IMR-90 (cell line): ENCODE data around the gene ZNF280C. TPM values are rescaled to one million over a fixed set of nuclear protein-coding genes. Genes with fewer than 3 reads are reported as not detected.

Experiments
- ATAC-seq: fragments of 200-7000 bp; cut with Tn5 transposase; 2 replicates; pipeline ENCODE4 v1.9.1; 2020; ENCODE audit warnings: low read depth, mild to moderate bottlenecking, moderate library complexity
- BruUV-seq: library from RNA; stranded (reverse); fragments of 400-500 nt; replicated peaks from 2 replicates; lab custom pipeline; 2021; lab: Mats Ljungman, UMichigan
- CTCF ChIA-PET: fragments of 300-600 bp; formaldehyde crosslinking; extraction: SDS; loops from one replicate; lab custom pipeline; 2021; ENCODE audit warnings: antibody characterized with exemption; lab: Yijun Ruan, JAX
- POLR2A ChIA-PET: fragments of 300-600 bp; sonication (Branson Sonifier 250); formaldehyde crosslinking; loops from one replicate; lab custom pipeline; 2022; ENCODE audit warnings: antibody characterized with exemption; ENCODE audit not compliant: unreplicated experiment; lab: Charles Lee
- DNase-seq: peaks from one replicate; pipeline ENCODE4 v3.0.0; 2013
- H2AFZ ChIP-seq: replicated peaks from 2 replicates; pipeline ENCODE3; 2013; ENCODE audit warnings: low read length, mild to moderate bottlenecking; ENCODE audit not compliant: poor library complexity
- H2AK5ac ChIP-seq: 2 replicates; pipeline ENCODE4 v1.6.1; 2013; ENCODE audit warnings: low read depth, low read length, inconsistent platforms
- H2AK9ac ChIP-seq: replicated peaks from 2 replicates; pipeline ENCODE3; 2013; ENCODE audit warnings: mild to moderate bottlenecking, low read depth, low read length, moderate library complexity; ENCODE audit not compliant: poor library complexity
- H2BK120ac ChIP-seq: 2 replicates; pipeline ENCODE4 v1.6.1; 2013; ENCODE audit warnings: low read depth, low read length, inconsistent platforms
- H2BK15ac ChIP-seq: 3 replicates; pipeline ENCODE4 v1.6.1; 2013; ENCODE audit warnings: low read depth, low read length, inconsistent platforms
- H2BK20ac ChIP-seq: 2 replicates; pipeline ENCODE4 v1.6.1; 2013; ENCODE audit warnings: low read depth, mild to moderate bottlenecking, inconsistent platforms, low read length, moderate library complexity
- H2BK5ac ChIP-seq: 2 replicates; pipeline ENCODE4 v1.6.1; 2013; ENCODE audit warnings: mild to moderate bottlenecking, low read depth, low read length, inconsistent platforms; ENCODE audit not compliant: poor library complexity, severe bottlenecking
- H3K14ac ChIP-seq: replicated peaks from 2 replicates; pipeline ENCODE4 v1.6.1; 2013; ENCODE audit warnings: low read depth, low read length, inconsistent platforms
- H3K18ac ChIP-seq: 2 replicates; pipeline ENCODE4 v1.6.1; 2013; ENCODE audit warnings: low read depth, low read length, control low read depth
- H3K23ac ChIP-seq: 2 replicates; pipeline ENCODE4 v1.6.1; 2013; ENCODE audit warnings: low read depth, low read length, inconsistent platforms
- H3K27ac ChIP-seq: 2 replicates; pipeline ENCODE4 v1.5.1; 2013; ENCODE audit warnings: mild to moderate bottlenecking, control low read depth, low read length; ENCODE audit not compliant: insufficient read depth
- H3K27me3 ChIP-seq: 2 replicates; pipeline ENCODE4 v1.6.1; 2013; ENCODE audit warnings: low read length; ENCODE audit not compliant: control insufficient read depth, insufficient read depth
- H3K36me3 ChIP-seq: 2 replicates; pipeline ENCODE4 v1.6.1; 2013; ENCODE audit warnings: low read length, mixed read lengths; ENCODE audit not compliant: control insufficient read depth, insufficient read depth
- H3K4ac ChIP-seq: 2 replicates; pipeline ENCODE4 v1.6.1; 2013; ENCODE audit warnings: low read depth, low read length, inconsistent platforms
- H3K4me1 ChIP-seq: 2 replicates; pipeline ENCODE4 v1.6.1; 2013; ENCODE audit warnings: low read length, mixed read lengths; ENCODE audit not compliant: control insufficient read depth, insufficient read depth
- H3K4me2 ChIP-seq: 2 replicates; pipeline ENCODE4 v1.6.1; 2013; ENCODE audit warnings: low read depth, mild to moderate bottlenecking, control low read depth, low read length, moderate library complexity
- H3K4me3 ChIP-seq: 2 replicates; pipeline ENCODE4 v1.5.1; 2013; ENCODE audit warnings: low read depth, mild to moderate bottlenecking, control low read depth, low read length, moderate library complexity; ENCODE audit not compliant: insufficient read depth
- H3K56ac ChIP-seq: 2 replicates; pipeline ENCODE4 v1.6.1; 2013; ENCODE audit warnings: low read length, inconsistent platforms; ENCODE audit not compliant: insufficient read depth; ENCODE audit errors: extremely low read depth
- H3K79me1 ChIP-seq, 2 experiments: 2 replicates each; pipeline ENCODE4 v1.6.1; 2013; ENCODE audit warnings: low read length in 2 of 2, inconsistent platforms in 1 of 2, low read depth in 1 of 2
- H3K9ac ChIP-seq: 2 replicates; pipeline ENCODE4 v1.6.1; 2013; ENCODE audit warnings: low read depth, low read length, control low read depth
- H3K9me1 ChIP-seq: 2 replicates; pipeline ENCODE4 v1.6.1; 2013; ENCODE audit warnings: low read length, inconsistent platforms; ENCODE audit not compliant: insufficient read depth
- H3K9me3 ChIP-seq: 2 replicates; pipeline ENCODE4 v1.6.1; 2013; ENCODE audit warnings: low read length; ENCODE audit not compliant: control insufficient read depth, insufficient read depth
- H4K20me1 ChIP-seq: 2 replicates; pipeline ENCODE4 v1.6.1; 2013; ENCODE audit warnings: low read length, inconsistent platforms; ENCODE audit not compliant: insufficient read depth
- H4K5ac ChIP-seq: 2 replicates; pipeline ENCODE4 v1.6.1; 2013; ENCODE audit warnings: mild to moderate bottlenecking, low read depth, low read length, control low read depth
- H4K8ac ChIP-seq, 2 experiments: 2 replicates each; pipeline ENCODE4 v1.6.1; 2013; ENCODE audit warnings: low read depth in 2 of 2, low read length in 2 of 2, control low read depth in 1 of 2, inconsistent platforms in 1 of 2
- H4K91ac ChIP-seq: 2 replicates; pipeline ENCODE4 v1.6.1; 2013; ENCODE audit warnings: low read depth, low read length, inconsistent platforms; ENCODE audit not compliant: insufficient read depth
- BHLHE40 ChIP-seq: fragments of 150-350 bp; IDR thresholded peaks from 2 replicates; pipeline ENCODE4 v1.6.1; 2016; ENCODE audit warnings: mild to moderate bottlenecking, low read depth, low read length
- CEBPB ChIP-seq: IDR thresholded peaks from 2 replicates; pipeline ENCODE4 v1.6.1; 2012; ENCODE audit warnings: low read depth, low read length, improper control_type of control experiment
- CHD1 ChIP-seq: IDR thresholded peaks from 2 replicates; pipeline ENCODE4 v1.6.1; 2012; ENCODE audit warnings: low read depth, low read length, improper control_type of control experiment
- CTCF ChIP-seq: conservative IDR thresholded peaks from 2 replicates; pipeline ENCODE4 v1.5.1; 2012; ENCODE audit warnings: mild to moderate bottlenecking, low read depth, low read length, improper control_type of control experiment
- ELK1 ChIP-seq: fragments of 150-350 bp; IDR thresholded peaks from 2 replicates; pipeline ENCODE4 v1.6.1; 2016; ENCODE audit warnings: low read depth, mild to moderate bottlenecking, low read length, moderate library complexity, borderline replicate concordance
- FOS ChIP-seq: fragments of 150-350 bp; IDR thresholded peaks from 2 replicates; pipeline ENCODE4 v1.6.1; 2016; ENCODE audit warnings: low read depth, low read length
- MAFK ChIP-seq: IDR thresholded peaks from 2 replicates; pipeline ENCODE4 v1.6.1; 2012; ENCODE audit warnings: low read depth, low read length, improper control_type of control experiment
- MAZ ChIP-seq: IDR thresholded peaks from 2 replicates; pipeline ENCODE4 v1.6.1; 2012; ENCODE audit warnings: low read depth, mild to moderate bottlenecking, low read length, improper control_type of control experiment, moderate library complexity, borderline replicate concordance
- MXI1 ChIP-seq: IDR thresholded peaks from 2 replicates; pipeline ENCODE4 v1.6.1; 2012; ENCODE audit warnings: low read depth, mild to moderate bottlenecking, low read length, moderate library complexity, borderline replicate concordance
- NFE2L2 ChIP-seq: fragments of 150-350 bp; IDR thresholded peaks from 2 replicates; pipeline ENCODE4 v1.6.1; 2016; ENCODE audit warnings: low read depth, mild to moderate bottlenecking, low read length
- POLR2A ChIP-seq: IDR thresholded peaks from 2 replicates; pipeline ENCODE4 v1.6.1; 2012; ENCODE audit warnings: mild to moderate bottlenecking, low read depth, low read length
- RAD21 ChIP-seq: IDR thresholded peaks from 2 replicates; pipeline ENCODE4 v1.6.1; 2012; ENCODE audit warnings: low read length, improper control_type of control experiment
- RCOR1 ChIP-seq: IDR thresholded peaks from 2 replicates; pipeline ENCODE4 v1.6.1; 2012; ENCODE audit warnings: mild to moderate bottlenecking, low read length, improper control_type of control experiment; ENCODE audit not compliant: insufficient replicate concordance
- RFX5 ChIP-seq: IDR thresholded peaks from 2 replicates; pipeline ENCODE4 v1.8.0; 2012; ENCODE audit warnings: low read depth, mild to moderate bottlenecking, low read length, moderate library complexity
- SMC3 ChIP-seq: fragments of 150-350 bp; IDR thresholded peaks from 2 replicates; pipeline ENCODE4 v1.6.1; 2016; ENCODE audit warnings: low read depth, mild to moderate bottlenecking, antibody characterized with exemption, low read length, moderate library complexity
- USF2 ChIP-seq: fragments of 150-350 bp; IDR thresholded peaks from 2 replicates; pipeline ENCODE4 v1.6.1; 2017; ENCODE audit warnings: mild to moderate bottlenecking, antibody characterized with exemption, low read length, low read depth
- WGBS, 2 experiments: methylation state at CpG; one replicate each; pipeline versions ENCODE4 v1.1.5 to v1.1.7; 2013; ENCODE audit warnings: missing lambda C conversion rate in 2 of 2; ENCODE audit not compliant: insufficient read length in 1 of 2; ENCODE audit errors: extremely low coverage in 2 of 2; 5-methylcytosine and 5-hydroxymethylcytosine counted together
- dilution Hi-C: fragments of 300-500 bp; cut with HindIII; formaldehyde crosslinking; loops from one replicate; pipeline ENCODE4 v1.14.3; 2018; ENCODE audit warnings: low sequenced_read_pairs; ENCODE audit not compliant: unreplicated experiment
- in situ Hi-C: fragments of 300-500 bp; cut with MboI; formaldehyde crosslinking; loops from 3 replicates; pipeline ENCODE4 v1.14.3; 2019; ENCODE audit warnings: low sequenced_read_pairs, inconsistent platforms, mixed read lengths
- intact Hi-C: fragments of 100-400 bp; cut with micrococcal nuclease; formaldehyde crosslinking; loops from 2 replicates; pipeline ENCODE4 v1.10.0; 2022
- polyA plus RNA-seq, 3 experiments: library from polyadenylated mRNA; depleted of rRNA; stranded (reverse); fragments of >200 nt; gene quantifications; 2 replicates each; pipeline ENCODE4 v1.2.3, GENCODE V29; 2012; ENCODE audit warnings: low replicate concordance in 1 of 3
- total RNA-seq: library from RNA; depleted of rRNA; stranded (reverse); fragments of >200 nt; gene quantifications from 2 replicates; pipeline ENCODE4 v1.2.3, GENCODE V29; 2012

Gene ZNF280C
- total and polyA plus RNA-seq, 2 of the 4 experiments (the other 2 are of a cell fraction), result 3.1 to 4.5 TPM

- dilution Hi-C loops (no loop called here), intact Hi-C loops (no loop called here), in situ Hi-C loops (loop anchor here (25.0 kb wide), 1 partner anchor 565 kb away; no protein-coding TSS in a partner anchor)
- Histone ChIP-seq H2BK5ac (no peak overlapping the region), H3K56ac (no peak overlapping the region), H2AK9ac (no peak overlapping the region), H3K18ac (no peak overlapping the region), H2AK5ac (no peak overlapping the region), H3K36me3 (no peaks in the 10 kb centered on the region), H3K4me3 (no peak overlapping the region), H3K79me1 (no peaks in the 10 kb centered on the region), H3K4me2 (no peak overlapping the region), H2BK15ac (no peak overlapping the region), H2BK120ac (no peak overlapping the region), H3K14ac (no peak overlapping the region), H3K4ac (no peak overlapping the region), H3K23ac (no peak overlapping the region), H3K9ac (no peak overlapping the region), H4K5ac (no peak overlapping the region), H3K4me1 (peaks cover 7% of the 10 kb centered on the region), H3K9me1 (peaks cover 11% of the 10 kb centered on the region; the same call in 1 of the 2 replicates), H2AFZ (no peak overlapping the region), H3K27ac (no peak overlapping the region), H4K20me1 (no peaks in the 10 kb centered on the region; the same call in 1 of the 2 replicates), H2BK20ac (no peak overlapping the region), H3K27me3 (peaks cover 2% of the 10 kb centered on the region; the same call in 1 of the 2 replicates), H4K8ac (no peak overlapping the region), H3K9me3 (no peaks in the 10 kb centered on the region), H4K91ac (no peak overlapping the region)
- ChIA-PET CTCF (interaction anchor here (0.9 kb wide), 1 partner anchor 9 kb away, joined by 3 read pairs; no protein-coding TSS in a partner anchor), POLR2A (no interaction called here)
- BruUV-seq, result no TSS peak
- ATAC-seq (no peak), DNase-seq (no peak)
- WGBS, 2 experiments, result no CpG with 5 or more reads among the region's 4 CpGs
- TF ChIP-seq RAD21, result no peak
- no peak for TF ChIP-seq SMC3
- TF ChIP-seq POLR2A, result no peak
- TF ChIP-seq CEBPB, result no peak
- no peak for TF ChIP-seq CHD1
- no peak for TF ChIP-seq CTCF
- no peak for TF ChIP-seq MAFK
- TF ChIP-seq MXI1, result no peak
- no peak for TF ChIP-seq MAZ
- no peak for TF ChIP-seq RCOR1
- TF ChIP-seq NFE2L2, result no peak
- no peak for TF ChIP-seq FOS
- no peak for TF ChIP-seq USF2
- TF ChIP-seq RFX5, result no peak
- no peak for TF ChIP-seq ELK1
- TF ChIP-seq BHLHE40, result no peak
These were observed 91.8 kb downstream of the ZNF280C start for GRCh38 chrX:130176942-130177341.
